Hepatocyte (in vitro differentiated cells): ENCODE data around the gene CMKLR1. TPM values are rescaled to one million over a fixed set of nuclear protein-coding genes. Genes with fewer than 3 reads are reported as not detected.

Experiments
- DNase-seq: peaks from one replicate; pipeline ENCODE4 v3.0.0-alpha.2; 2016; ENCODE audit warnings: low spot score
- H2AFZ ChIP-seq: fragments of 200-600 bp; sonication (generic); 2 replicates; pipeline ENCODE4 v1.6.0; 2016; ENCODE audit warnings: antibody characterized with exemption, mild to moderate bottlenecking
- H3K27ac ChIP-seq: fragments of 200-600 bp; sonication (generic); 2 replicates; pipeline ENCODE4 v1.5.1; 2016; ENCODE audit warnings: mild to moderate bottlenecking
- H3K27me3 ChIP-seq: fragments of 200-600 bp; sonication (generic); 2 replicates; pipeline ENCODE4 v1.6.1; 2016
- H3K36me3 ChIP-seq: fragments of 200-600 bp; sonication (generic); replicated peaks from 2 replicates; pipeline ENCODE4 v1.5.1; 2016; ENCODE audit warnings: low read depth; ENCODE audit not compliant: insufficient read depth
- H3K4me1 ChIP-seq: fragments of 200-600 bp; sonication (generic); 2 replicates; pipeline ENCODE4 v1.5.1; 2016; ENCODE audit warnings: mild to moderate bottlenecking, moderate library complexity; ENCODE audit not compliant: insufficient read depth
- H3K4me2 ChIP-seq: fragments of 200-600 bp; sonication (generic); 2 replicates; pipeline ENCODE4 v1.6.0; 2016
- H3K4me3 ChIP-seq: fragments of 200-600 bp; sonication (generic); 2 replicates; pipeline ENCODE4 v1.5.1; 2016; ENCODE audit warnings: mild to moderate bottlenecking
- H3K79me2 ChIP-seq: fragments of 200-600 bp; sonication (generic); 2 replicates; pipeline ENCODE4 v1.6.0; 2017; ENCODE audit warnings: mild to moderate bottlenecking
- H3K9me2 ChIP-seq: fragments of 200-600 bp; sonication (generic); replicated peaks from 2 replicates; pipeline ENCODE4 v1.6.0; 2017; ENCODE audit warnings: mild to moderate bottlenecking; ENCODE audit not compliant: insufficient read depth
- H3K9me3 ChIP-seq: fragments of 200-600 bp; sonication (generic); 2 replicates; pipeline ENCODE4 v1.5.1; 2016; ENCODE audit warnings: low read depth, mild to moderate bottlenecking
- H4K20me1 ChIP-seq: fragments of 200-600 bp; sonication (generic); 2 replicates; pipeline ENCODE4 v1.6.0; 2016; ENCODE audit warnings: mild to moderate bottlenecking; ENCODE audit not compliant: insufficient read depth, poor library complexity, severe bottlenecking
- EZH2 ChIP-seq: fragments of 200-600 bp; sonication (generic); IDR thresholded peaks from 2 replicates; pipeline ENCODE4 v1.6.1; 2016; ENCODE audit warnings: antibody characterized with exemption, mild to moderate bottlenecking, borderline replicate concordance
- EZH2phosphoT487 ChIP-seq: fragments of 200-600 bp; sonication (generic); IDR thresholded peaks from one replicate; pipeline ENCODE4 v1.6.1; 2018; ENCODE audit warnings: antibody characterized with exemption, mild to moderate bottlenecking, low read depth, moderate library complexity; ENCODE audit not compliant: unreplicated experiment, severe bottlenecking
- WGBS: methylation state at CpG from one replicate; pipeline ENCODE4 v1.1.6; 2016; ENCODE audit warnings: low lambda C conversion rate; ENCODE audit errors: missing lambda C conversion rate; 5-methylcytosine and 5-hydroxymethylcytosine counted together
- polyA plus RNA-seq: library from polyadenylated mRNA; unstranded; fragments of >200 nt; fragmentation: Nextera tagmentation; extraction: Ambion mirVana; gene quantifications from 2 replicates; pipeline ENCODE4 v1.2.1, GENCODE V29; 2016
- total RNA-seq: library from RNA; depleted of rRNA; stranded (reverse); fragments of >200 nt; gene quantifications from 2 replicates; pipeline ENCODE4 v1.2.3, GENCODE V29; 2014
- TF ChIP-seq, protein P1 (sequence below): fragments of 200-600 bp; sonication (generic); IDR thresholded peaks from 2 replicates; pipeline ENCODE4 v1.5.1; 2016; ENCODE audit warnings: antibody characterized with exemption, mild to moderate bottlenecking; ENCODE audit not compliant: poor library complexity

The CMKLR1 gene
- total and polyA plus RNA-seq, 2 experiments from 2014 or later = 2.2 to 3.1 TPM

DNA sequence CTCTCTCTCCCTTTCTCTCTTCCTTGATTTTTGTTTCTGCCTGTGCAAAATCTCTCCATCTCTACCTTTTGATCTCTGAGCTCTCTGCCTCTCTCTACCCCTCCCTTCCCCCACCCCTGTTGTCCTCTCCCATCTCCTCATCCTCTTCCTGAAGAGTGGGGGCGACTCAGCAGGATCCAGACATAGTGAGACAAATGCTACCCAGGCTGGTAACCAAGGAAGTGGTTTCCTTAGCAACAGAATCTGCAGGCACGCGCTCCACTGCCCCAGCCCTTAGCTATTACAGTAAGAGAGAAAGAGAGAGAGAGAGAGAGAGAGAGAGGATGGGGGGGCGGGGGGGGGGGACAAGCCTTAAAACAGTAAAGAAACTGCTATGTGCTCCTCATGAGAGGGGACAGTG lies 85.6 kb downstream of the CMKLR1 start:
- H3K4me1 ChIP-seq = no peaks in the 10 kb centered on the region
- H3K4me2 ChIP-seq = no peak overlapping the region
- no peaks in the 10 kb centered on the region for H4K20me1 ChIP-seq
- no peak overlapping the region for H3K4me3 ChIP-seq
- WGBS = 8% methylated on average over 3 of the region's 4 CpGs
- no peaks in the 10 kb centered on the region for H3K36me3 ChIP-seq
- DNase-seq = no peak
- H2AFZ ChIP-seq = no peak overlapping the region
- H3K79me2 ChIP-seq = no peaks in the 10 kb centered on the region
- H3K9me3 ChIP-seq = no peaks in the 10 kb centered on the region
- no peak overlapping the region for H3K27ac ChIP-seq
- TF ChIP-seq, protein P1, sequence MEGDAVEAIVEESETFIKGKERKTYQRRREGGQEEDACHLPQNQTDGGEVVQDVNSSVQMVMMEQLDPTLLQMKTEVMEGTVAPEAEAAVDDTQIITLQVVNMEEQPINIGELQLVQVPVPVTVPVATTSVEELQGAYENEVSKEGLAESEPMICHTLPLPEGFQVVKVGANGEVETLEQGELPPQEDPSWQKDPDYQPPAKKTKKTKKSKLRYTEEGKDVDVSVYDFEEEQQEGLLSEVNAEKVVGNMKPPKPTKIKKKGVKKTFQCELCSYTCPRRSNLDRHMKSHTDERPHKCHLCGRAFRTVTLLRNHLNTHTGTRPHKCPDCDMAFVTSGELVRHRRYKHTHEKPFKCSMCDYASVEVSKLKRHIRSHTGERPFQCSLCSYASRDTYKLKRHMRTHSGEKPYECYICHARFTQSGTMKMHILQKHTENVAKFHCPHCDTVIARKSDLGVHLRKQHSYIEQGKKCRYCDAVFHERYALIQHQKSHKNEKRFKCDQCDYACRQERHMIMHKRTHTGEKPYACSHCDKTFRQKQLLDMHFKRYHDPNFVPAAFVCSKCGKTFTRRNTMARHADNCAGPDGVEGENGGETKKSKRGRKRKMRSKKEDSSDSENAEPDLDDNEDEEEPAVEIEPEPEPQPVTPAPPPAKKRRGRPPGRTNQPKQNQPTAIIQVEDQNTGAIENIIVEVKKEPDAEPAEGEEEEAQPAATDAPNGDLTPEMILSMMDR = no peak
- no peak for TF ChIP-seq EZH2
- TF ChIP-seq EZH2phosphoT487 = no peak
- H3K27me3 ChIP-seq = peaks cover 12% of the 10 kb centered on the region
- no peaks in the 10 kb centered on the region for H3K9me2 ChIP-seq

GRCh38 chr12:108252523-108252922 lies 86.6 kb downstream of the CMKLR1 start:
- Histone ChIP-seq H3K79me2 (no peaks in the 10 kb centered on the region), H3K4me2 (no peak overlapping the region), H3K27ac (no peak overlapping the region), H3K9me3 (no peaks in the 10 kb centered on the region), H3K4me3 (no peak overlapping the region), H4K20me1 (no peaks in the 10 kb centered on the region), H3K4me1 (no peaks in the 10 kb centered on the region), H3K36me3 (no peaks in the 10 kb centered on the region), H3K27me3 (peaks cover 12% of the 10 kb centered on the region), H2AFZ (no peak overlapping the region), H3K9me2 (no peaks in the 10 kb centered on the region)
- WGBS = 94% methylated on average over 7 of the region's 7 CpGs
- no peak for DNase-seq
- TF ChIP-seq EZH2 (no peak), EZH2phosphoT487 (no peak)
- TF ChIP-seq, protein P1 = no peak

DNA sequence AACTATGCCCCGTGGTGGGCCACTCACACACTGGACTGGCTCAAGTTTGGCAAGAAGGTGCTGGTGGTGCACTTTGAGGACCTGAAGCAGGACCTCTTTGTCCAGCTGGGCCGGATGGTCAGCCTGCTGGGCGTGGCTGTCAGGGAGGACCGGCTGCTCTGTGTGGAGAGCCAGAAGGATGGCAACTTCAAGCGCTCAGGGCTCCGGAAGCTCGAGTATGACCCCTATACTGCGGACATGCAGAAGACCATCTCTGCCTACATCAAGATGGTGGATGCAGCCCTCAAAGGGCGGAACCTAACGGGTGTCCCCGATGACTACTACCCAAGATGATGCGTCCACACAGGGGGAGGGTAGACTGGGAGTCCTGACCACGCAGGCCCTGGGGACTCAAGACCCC lies 91.1 kb downstream of the CMKLR1 start:
- Histone ChIP-seq H3K36me3 (no peaks in the 10 kb centered on the region), H3K27ac (no peak overlapping the region), H3K4me3 (no peak overlapping the region), H3K4me2 (no peak overlapping the region), H3K79me2 (no peaks in the 10 kb centered on the region), H4K20me1 (no peaks in the 10 kb centered on the region), H3K9me3 (no peaks in the 10 kb centered on the region), H3K27me3 (peaks cover 7% of the 10 kb centered on the region), H3K4me1 (no peaks in the 10 kb centered on the region), H3K9me2 (no peaks in the 10 kb centered on the region), H2AFZ (no peak overlapping the region)
- WGBS = 94% methylated on average over 13 of the region's 13 CpGs
- TF ChIP-seq EZH2 = no peak
- TF ChIP-seq, protein P1 = no peak
- TF ChIP-seq EZH2phosphoT487 = no peak
- DNase-seq = no peak

- DNase-seq = no peak
- Histone ChIP-seq H3K9me3 (no peaks in the 10 kb centered on the region), H3K79me2 (no peaks in the 10 kb centered on the region), H3K27ac (no peak overlapping the region), H2AFZ (no peak overlapping the region), H3K9me2 (no peaks in the 10 kb centered on the region), H3K4me2 (no peak overlapping the region), H4K20me1 (no peaks in the 10 kb centered on the region), H3K27me3 (peaks cover 4% of the 10 kb centered on the region), H3K4me3 (no peak overlapping the region), H3K4me1 (no peaks in the 10 kb centered on the region), H3K36me3 (no peaks in the 10 kb centered on the region)
- 78% methylated on average over 2 of the region's 2 CpGs for WGBS
- TF ChIP-seq EZH2phosphoT487 = no peak
- TF ChIP-seq EZH2 = no peak
- TF ChIP-seq, protein P1 = no peak
Measured at GRCh38 chr12:108247130-108247529, 92.0 kb downstream of the CMKLR1 start.
